ENCODE data around the gene TMF1. TPM values are rescaled to one million over a fixed set of nuclear protein-coding genes. Genes with fewer than 3 reads are reported as not detected.
A peak's percentile ranks its signal among the peaks of the same experiment; 100 is the strongest.

TMF1 gene
- total RNA-seq, 1 experiment from 2014 or later: 50.2 TPM

- DNase-seq (ENCODE audit: unreplicated experiment): peak; percentile 58
- intact Hi-C loops (cut with micrococcal nuclease): loop anchor here (5.0 kb wide), 1 partner anchor 119 kb away; no protein-coding TSS in a partner anchor
- H3K9me3 Mint-ChIP-seq (ENCODE audit: unreplicated experiment): no peaks in the 10 kb centered on the region
- ChIA-PET CTCF (interaction anchor here (0.5 to 1.7 kb wide), 2 partner anchors 70 to 580 kb away, joined by 3 to 5 read pairs; partner anchors contain the start of gene EOGT), POLR2A (interaction anchor here (0.6 to 18.0 kb wide), 10 partner anchors 6 to 698 kb away, joined by 3 to 371 read pairs (median 5); partner anchors contain the start of genes EOGT and TMF1)
- H3K27ac Mint-ChIP-seq (ENCODE audit: low read depth, unreplicated experiment): peak overlapping the region; percentile 85
- no TSS peak for BruUV-seq (replicated peaks)
- peaks cover 39% of the 10 kb centered on the region for H3K4me1 Mint-ChIP-seq (ENCODE audit: insufficient read depth, unreplicated experiment)
- H3K27me3 Mint-ChIP-seq (ENCODE audit: insufficient read depth, unreplicated experiment): no peaks in the 10 kb centered on the region
- peaks cover 5% of the 10 kb centered on the region for H3K36me3 Mint-ChIP-seq (ENCODE audit: insufficient read depth, unreplicated experiment)
- TF ChIP-seq, protein P1, sequence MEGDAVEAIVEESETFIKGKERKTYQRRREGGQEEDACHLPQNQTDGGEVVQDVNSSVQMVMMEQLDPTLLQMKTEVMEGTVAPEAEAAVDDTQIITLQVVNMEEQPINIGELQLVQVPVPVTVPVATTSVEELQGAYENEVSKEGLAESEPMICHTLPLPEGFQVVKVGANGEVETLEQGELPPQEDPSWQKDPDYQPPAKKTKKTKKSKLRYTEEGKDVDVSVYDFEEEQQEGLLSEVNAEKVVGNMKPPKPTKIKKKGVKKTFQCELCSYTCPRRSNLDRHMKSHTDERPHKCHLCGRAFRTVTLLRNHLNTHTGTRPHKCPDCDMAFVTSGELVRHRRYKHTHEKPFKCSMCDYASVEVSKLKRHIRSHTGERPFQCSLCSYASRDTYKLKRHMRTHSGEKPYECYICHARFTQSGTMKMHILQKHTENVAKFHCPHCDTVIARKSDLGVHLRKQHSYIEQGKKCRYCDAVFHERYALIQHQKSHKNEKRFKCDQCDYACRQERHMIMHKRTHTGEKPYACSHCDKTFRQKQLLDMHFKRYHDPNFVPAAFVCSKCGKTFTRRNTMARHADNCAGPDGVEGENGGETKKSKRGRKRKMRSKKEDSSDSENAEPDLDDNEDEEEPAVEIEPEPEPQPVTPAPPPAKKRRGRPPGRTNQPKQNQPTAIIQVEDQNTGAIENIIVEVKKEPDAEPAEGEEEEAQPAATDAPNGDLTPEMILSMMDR (IDR thresholded peaks at IDR 0.05; ENCODE audit: unreplicated experiment): no peak
- peak overlapping the region; percentile 46 for H3K4me3 Mint-ChIP-seq (ENCODE audit: unreplicated experiment)
These were observed 30.7 kb upstream of the TMF1 start for GRCh38 chr3:69082805-69083204.

- POLR2A ChIA-PET: interaction anchor here (0.6 to 18.0 kb wide), 8 partner anchors 6 to 698 kb away, joined by 3 to 371 read pairs (median 4); partner anchors contain the start of genes EOGT and TMF1
- BruUV-seq (replicated peaks): no TSS peak
- intact Hi-C loops (cut with micrococcal nuclease): loop anchor here (5.0 kb wide), 1 partner anchor 120 kb away; no protein-coding TSS in a partner anchor
- no peak for DNase-seq (ENCODE audit: unreplicated experiment)
- TF ChIP-seq, protein P1 (IDR thresholded peaks at IDR 0.05; ENCODE audit: unreplicated experiment): no peak
- CTCF ChIA-PET: interaction anchor here (0.5 to 1.7 kb wide), 2 partner anchors 69 to 580 kb away, joined by 3 to 5 read pairs; partner anchors contain the start of gene EOGT
- no peaks in the 10 kb centered on the region for H3K9me3 Mint-ChIP-seq (ENCODE audit: unreplicated experiment)
- H3K36me3 Mint-ChIP-seq (ENCODE audit: insufficient read depth, unreplicated experiment): peaks cover 5% of the 10 kb centered on the region
- no peaks in the 10 kb centered on the region for H3K27me3 Mint-ChIP-seq (ENCODE audit: insufficient read depth, unreplicated experiment)
- H3K4me3 Mint-ChIP-seq (ENCODE audit: unreplicated experiment): peak overlapping the region; percentile 46
- H3K4me1 Mint-ChIP-seq (ENCODE audit: insufficient read depth, unreplicated experiment): peaks cover 39% of the 10 kb centered on the region
- H3K27ac Mint-ChIP-seq (ENCODE audit: low read depth, unreplicated experiment): peak overlapping the region; percentile 85
These were observed 30.2 kb upstream of the TMF1 start for GRCh38 chr3:69082361-69082760.

DNA sequence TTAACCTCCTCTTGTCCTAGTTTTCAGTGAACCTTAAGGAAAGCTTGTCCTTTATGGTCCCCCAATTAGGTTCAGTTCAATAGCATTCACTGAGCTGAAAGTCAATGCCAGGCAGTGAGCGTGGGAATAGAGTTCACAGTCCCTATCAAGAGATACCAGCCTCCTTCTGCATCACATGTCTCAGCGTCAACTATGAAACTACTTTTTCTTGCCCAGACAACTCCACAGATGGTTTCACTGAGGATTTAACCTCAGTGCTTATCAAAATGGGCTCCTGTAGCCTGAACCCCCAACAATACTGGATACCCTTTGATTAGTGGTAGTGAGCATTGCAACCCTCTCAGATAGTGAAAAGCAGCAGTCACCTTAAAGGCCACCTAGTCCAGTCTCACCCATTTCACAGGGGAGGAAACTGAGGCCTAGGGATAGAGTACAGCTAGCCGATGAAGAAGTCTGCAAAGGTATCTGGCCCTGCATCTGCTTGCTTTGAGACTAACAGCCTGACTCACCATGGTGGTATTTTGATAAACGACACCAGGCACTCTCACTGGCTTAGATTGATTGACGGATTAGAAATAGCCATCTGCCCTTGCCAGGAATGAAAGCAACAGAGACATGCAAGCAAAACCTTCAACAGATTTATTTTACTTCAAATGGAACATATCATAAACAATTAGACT lies 29.6 kb upstream of the TMF1 start:
- H3K4me1 Mint-ChIP-seq (ENCODE audit: insufficient read depth, unreplicated experiment): peaks cover 39% of the 10 kb centered on the region
- intact Hi-C loops (cut with micrococcal nuclease): loop anchor here (5.0 kb wide), 1 partner anchor 121 kb away; no protein-coding TSS in a partner anchor
- ChIA-PET CTCF (interaction anchor here (0.6 to 1.7 kb wide), 3 partner anchors 69 to 1458 kb away, joined by 3 to 5 read pairs (median 3); partner anchors contain the start of gene EOGT), POLR2A (interaction anchor here (0.6 to 18.0 kb wide), 8 partner anchors 7 to 131 kb away, joined by 3 to 371 read pairs (median 14); partner anchors contain the start of genes EOGT and TMF1)
- H3K4me3 Mint-ChIP-seq (ENCODE audit: unreplicated experiment): peak overlapping the region; percentile 6
- H3K27me3 Mint-ChIP-seq (ENCODE audit: insufficient read depth, unreplicated experiment): no peaks in the 10 kb centered on the region
- peak overlapping the region; percentile 85 for H3K27ac Mint-ChIP-seq (ENCODE audit: low read depth, unreplicated experiment)
- no TSS peak for BruUV-seq (replicated peaks)
- H3K36me3 Mint-ChIP-seq (ENCODE audit: insufficient read depth, unreplicated experiment): peaks cover 7% of the 10 kb centered on the region
- DNase-seq (ENCODE audit: unreplicated experiment): peak; percentile 70
- TF ChIP-seq, protein P1 (IDR thresholded peaks at IDR 0.05; ENCODE audit: unreplicated experiment): no peak
- no peaks in the 10 kb centered on the region for H3K9me3 Mint-ChIP-seq (ENCODE audit: unreplicated experiment)

Data from MCF 10A (cell line).